ENCODE data around the gene NFIC.

- TF ChIP-seq EZH2phosphoT487 (IDR thresholded peaks at IDR 0.05; ENCODE audit: borderline replicate concordance, low read length) (no peak), CTCF (IDR thresholded peaks at IDR 0.05; ENCODE audit: low read depth, low read length, poor library complexity, severe bottlenecking) (no peak)
Measured at GRCh38 chr19:3323026-3323425, 43.4 kb upstream of the NFIC start.

Data from DOHH2 (cell line).